GM21515 (cell line): ENCODE results near the gene MPP3.
"Not testable (repeated sequence)": the region's sequence is repeated elsewhere in the genome, so short reads cannot be mapped to it uniquely, and the experiment has no call there.

Experiments
- ATAC-seq: cut with Tn5 transposase; IDR thresholded peaks from one replicate; pipeline ENCODE4 v1.9.1; 2021; ENCODE audit not compliant: unreplicated experiment

MPP3 gene

GRCh38 chr17:43810823-43811222 lies 22.1 kb downstream of the MPP3 start:
- ATAC-seq: no peak

- ATAC-seq: no peak
Observed at GRCh38 chr17:43810226-43810715, 22.7 kb downstream of the MPP3 start.

GRCh38 chr17:43809121-43809520 lies 23.8 kb downstream of the MPP3 start:
- ATAC-seq: no peak

GRCh38 chr17:43808076-43808475 lies 24.9 kb downstream of the MPP3 start:
- ATAC-seq: no peak

GRCh38 chr17:43805117-43805516 lies 27.8 kb downstream of the MPP3 start:
- no peak for ATAC-seq

GRCh38 chr17:43803758-43804157 lies 29.2 kb downstream of the MPP3 start:
- no peak for ATAC-seq

GRCh38 chr17:43801844-43802243 lies 31.1 kb downstream of the MPP3 start:
- no peak for ATAC-seq

- ATAC-seq: no peak
Observed at GRCh38 chr17:43800736-43801135, 32.2 kb downstream of the MPP3 start.

GRCh38 chr17:43799047-43799446 lies 33.9 kb downstream of the MPP3 start:
- no peak for ATAC-seq

GRCh38 chr17:43798024-43798423 lies 34.9 kb downstream of the MPP3 start:
- not testable (repeated sequence) for ATAC-seq

- not testable (repeated sequence) for ATAC-seq
Observed at GRCh38 chr17:43792668-43793067, 40.3 kb downstream of the MPP3 start.

- no peak for ATAC-seq
Observed at GRCh38 chr17:43791589-43791988, 41.4 kb downstream of the MPP3 start.

GRCh38 chr17:43790311-43790940 lies 42.5 kb downstream of the MPP3 start:
- no peak for ATAC-seq

- no peak for ATAC-seq
Observed at GRCh38 chr17:43789482-43789881, 43.5 kb downstream of the MPP3 start.

GRCh38 chr17:43788540-43788939 lies 44.4 kb downstream of the MPP3 start:
- no peak for ATAC-seq

- ATAC-seq: no peak
Observed at GRCh38 chr17:43787728-43788127, 45.2 kb downstream of the MPP3 start.

GRCh38 chr17:43784628-43785101 lies 48.3 kb downstream of the MPP3 start:
- ATAC-seq: no peak

- ATAC-seq: no peak
Observed at GRCh38 chr17:43784068-43784467, 48.9 kb downstream of the MPP3 start.

GRCh38 chr17:43782913-43783680 lies 49.8 kb downstream of the MPP3 start:
- no peak for ATAC-seq

- ATAC-seq: no peak
Observed at GRCh38 chr17:43780135-43780534, 52.8 kb downstream of the MPP3 start, which contains the start of gene CFAP97D1. CFAP97D1 (plus strand) TSS chr17:43780435; CDS start chr17:43780463, 28 bp downstream.

GRCh38 chr17:43779145-43780125 lies 53.5 kb downstream of the MPP3 start:
- no peak for ATAC-seq
